Neutrophil (primary cell): Measurements from ENCODE around the gene EIF4G2.
A peak's percentile ranks its signal among the peaks of the same experiment; 100 is the strongest.

Experiments
- H3K27ac ChIP-seq: fragments of 200-600 bp; sonication (generic); 2 replicates; pipeline ENCODE4 v1.5.1; 2016; ENCODE audit warnings: mild to moderate bottlenecking, moderate library complexity
- H3K27me3 ChIP-seq: fragments of 200-600 bp; sonication (generic); 2 replicates; pipeline ENCODE4 v1.6.0; 2016; ENCODE audit warnings: mild to moderate bottlenecking
- H3K36me3 ChIP-seq: fragments of 200-600 bp; sonication (generic); 2 replicates; pipeline ENCODE4 v1.5.1; 2017
- H3K4me1 ChIP-seq, 2 experiments: fragments of 200-600 bp in 1 of 2; sonication (generic) in 1 of 2; 1 replicate in 1 of 2; 2 replicates in 1 of 2; pipeline versions ENCODE4 v1.5.1 to v1.6.1; 2013 to 2016; ENCODE audit warnings: low read depth in 1 of 2, low read length in 1 of 2, mild to moderate bottlenecking in 1 of 2, moderate library complexity in 1 of 2; ENCODE audit not compliant: control insufficient read depth in 1 of 2, insufficient read depth in 1 of 2
- H3K4me3 ChIP-seq, 2 experiments: fragments of 200-600 bp in 1 of 2; sonication (generic) in 1 of 2; 1 replicate in 1 of 2; 2 replicates in 1 of 2; pipeline ENCODE4 v1.5.1; 2013 to 2016; ENCODE audit warnings: low read depth in 1 of 2, low read length in 1 of 2, mild to moderate bottlenecking in 1 of 2, moderate library complexity in 1 of 2
- H3K9me3 ChIP-seq: fragments of 200-600 bp; sonication (generic); 2 replicates; pipeline ENCODE4 v1.5.1; 2016
- TF ChIP-seq, protein P1 (sequence below): fragments of 200-600 bp; sonication (generic); IDR thresholded peaks from 2 replicates; pipeline ENCODE4 v1.5.1; 2016; ENCODE audit warnings: antibody characterized with exemption

Gene EIF4G2

DNA sequence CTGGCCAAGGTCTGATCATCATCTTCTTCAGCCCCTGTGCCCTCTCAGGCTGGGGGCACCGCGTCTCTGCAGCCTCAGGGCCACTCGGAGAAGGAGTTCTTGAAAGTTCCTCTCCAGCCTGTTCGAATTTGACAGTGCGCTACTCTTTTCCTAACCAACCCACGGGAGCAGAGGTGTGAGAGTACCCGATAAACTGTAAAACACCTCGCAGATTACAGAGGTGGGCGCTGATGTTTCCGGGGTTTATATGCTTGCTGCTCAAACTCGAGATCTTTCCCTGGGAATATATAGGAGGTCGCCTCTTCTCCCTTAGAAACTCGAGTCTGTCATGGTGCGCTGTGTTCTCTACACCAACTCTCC, 57.2 kb downstream of the EIF4G2 start:
- peak overlapping the region; percentile 79 for H3K27ac ChIP-seq

DNA sequence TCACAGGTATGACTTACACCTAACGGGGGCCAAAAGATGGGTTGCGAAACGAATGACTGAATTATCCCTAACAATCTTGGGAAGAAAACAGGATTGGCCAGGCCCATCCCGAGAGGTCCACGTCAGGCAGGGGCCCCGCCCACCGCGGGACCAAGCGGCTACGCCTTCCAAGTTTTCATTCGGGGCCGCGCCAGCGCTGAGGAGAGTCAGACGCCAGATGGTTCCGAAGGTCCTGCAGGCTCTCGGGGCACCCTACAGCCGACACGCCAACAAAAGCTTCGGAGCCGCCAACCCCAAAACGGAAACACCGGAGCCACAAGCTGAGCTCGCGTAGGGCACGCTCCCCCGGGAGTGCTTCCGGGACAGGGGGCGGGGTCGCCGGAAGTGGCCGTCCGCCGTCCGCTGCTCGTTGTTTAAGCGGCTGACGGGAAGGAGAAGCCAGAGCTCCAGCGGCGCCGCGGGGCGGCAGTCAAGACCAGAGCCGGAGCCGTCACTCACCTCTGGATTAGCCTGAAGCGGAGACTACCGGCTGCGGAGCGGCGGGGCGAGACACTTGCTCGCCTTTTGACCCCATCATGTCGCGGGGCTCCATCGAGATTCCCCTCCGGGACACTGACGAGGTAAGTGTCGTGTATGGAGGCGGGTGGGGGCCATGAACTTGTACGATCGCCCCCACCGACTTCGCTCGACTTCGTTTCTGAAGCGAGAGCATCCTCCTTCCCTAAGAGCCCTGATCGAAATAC, 57.7 kb downstream of the EIF4G2 start, which contains the start of gene CTR9:
TSS of gene CTR9 (plus strand) at position 409 of the 743 bp plus-strand sequence. CDS start at position 576, 167 bp downstream.
- H3K9me3 ChIP-seq: no peaks in the 10 kb centered on the region
- peaks cover 17% of the 10 kb centered on the region in 2 experiments for H3K4me1 ChIP-seq
- H3K27me3 ChIP-seq: no peaks in the 10 kb centered on the region
- peak within 1 kb of the TSS; percentile 79 for H3K27ac ChIP-seq
- peaks cover 11% of the 10 kb centered on the region for H3K36me3 ChIP-seq
- H3K4me3 ChIP-seq: peak within 1 kb of the TSS; percentile 84 to 85
- TF ChIP-seq, protein P1, sequence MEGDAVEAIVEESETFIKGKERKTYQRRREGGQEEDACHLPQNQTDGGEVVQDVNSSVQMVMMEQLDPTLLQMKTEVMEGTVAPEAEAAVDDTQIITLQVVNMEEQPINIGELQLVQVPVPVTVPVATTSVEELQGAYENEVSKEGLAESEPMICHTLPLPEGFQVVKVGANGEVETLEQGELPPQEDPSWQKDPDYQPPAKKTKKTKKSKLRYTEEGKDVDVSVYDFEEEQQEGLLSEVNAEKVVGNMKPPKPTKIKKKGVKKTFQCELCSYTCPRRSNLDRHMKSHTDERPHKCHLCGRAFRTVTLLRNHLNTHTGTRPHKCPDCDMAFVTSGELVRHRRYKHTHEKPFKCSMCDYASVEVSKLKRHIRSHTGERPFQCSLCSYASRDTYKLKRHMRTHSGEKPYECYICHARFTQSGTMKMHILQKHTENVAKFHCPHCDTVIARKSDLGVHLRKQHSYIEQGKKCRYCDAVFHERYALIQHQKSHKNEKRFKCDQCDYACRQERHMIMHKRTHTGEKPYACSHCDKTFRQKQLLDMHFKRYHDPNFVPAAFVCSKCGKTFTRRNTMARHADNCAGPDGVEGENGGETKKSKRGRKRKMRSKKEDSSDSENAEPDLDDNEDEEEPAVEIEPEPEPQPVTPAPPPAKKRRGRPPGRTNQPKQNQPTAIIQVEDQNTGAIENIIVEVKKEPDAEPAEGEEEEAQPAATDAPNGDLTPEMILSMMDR: peak; percentile 53

More for the DNA sequence above, 57.2 kb downstream of the EIF4G2 start:
- Histone ChIP-seq H3K9me3 (no peaks in the 10 kb centered on the region), H3K4me1 (peaks cover 17% of the 10 kb centered on the region in 2 experiments), H3K27me3 (no peaks in the 10 kb centered on the region), H3K4me3 (peak overlapping the region; percentile 84 to 85), H3K36me3 (peaks cover 17% of the 10 kb centered on the region)
- TF ChIP-seq, protein P1: no peak

- H3K27me3 ChIP-seq: no peaks in the 10 kb centered on the region
- peaks cover 2% of the 10 kb centered on the region for H3K36me3 ChIP-seq
- no peak overlapping the region for H3K27ac ChIP-seq
- TF ChIP-seq, protein P1: no peak
- H3K9me3 ChIP-seq: no peaks in the 10 kb centered on the region
- H3K4me1 ChIP-seq: peaks cover 17% of the 10 kb centered on the region in 2 experiments
- H3K4me3 ChIP-seq: no peak overlapping the region
Observed at GRCh38 chr11:10749476-10749875, 59.2 kb downstream of the EIF4G2 start.

GRCh38 chr11:10747733-10748132, 61.0 kb downstream of the EIF4G2 start:
- Histone ChIP-seq H3K27ac (no peak overlapping the region), H3K9me3 (no peaks in the 10 kb centered on the region), H3K36me3 (no peaks in the 10 kb centered on the region), H3K4me1 (peaks cover 23 to 30% of the 10 kb centered on the region in 2 experiments), H3K4me3 (no peak overlapping the region), H3K27me3 (no peaks in the 10 kb centered on the region)
- TF ChIP-seq, protein P1: no peak
